Epithelial cell of proximal tubule (primary cell): ENCODE results near the gene GFM2. TPM values are rescaled to one million over a fixed set of nuclear protein-coding genes. Genes with fewer than 3 reads are reported as not detected.

Experiments used
- DNase-seq: peaks from one replicate; pipeline ENCODE4 v3.0.0-alpha.2; 2011; ENCODE audit warnings: low read depth
- H3K4me3 ChIP-seq: 2 replicates; pipeline ENCODE4 v1.5.1; 2011; ENCODE audit warnings: low read depth, mild to moderate bottlenecking, low read length
- CTCF ChIP-seq: conservative IDR thresholded peaks from 2 replicates; pipeline ENCODE4 v1.5.1; 2012; ENCODE audit warnings: low read depth, mild to moderate bottlenecking, low read length
- total RNA-seq: library from RNA; depleted of rRNA; stranded (reverse); fragments of >200 nt; gene quantifications from 2 replicates; pipeline ENCODE4 v1.2.3, GENCODE V29; 2015

Gene GFM2
- total RNA-seq, 1 donor from 2014 or later: 19.1 TPM

GRCh38 chr5:74722271-74722670 lies 44.6 kb downstream of the GFM2 start:
- no peak overlapping the region for H3K4me3 ChIP-seq
- no peak for DNase-seq
- no peak for TF ChIP-seq CTCF

- no peak overlapping the region for H3K4me3 ChIP-seq
- no peak for DNase-seq
- TF ChIP-seq CTCF: no peak
Measured at GRCh38 chr5:74717596-74717995, 49.3 kb downstream of the GFM2 start.

GRCh38 chr5:74693191-74693590 lies 73.7 kb downstream of the GFM2 start:
- no peak for TF ChIP-seq CTCF
- no peak overlapping the region for H3K4me3 ChIP-seq
- no peak for DNase-seq

- TF ChIP-seq CTCF: no peak
- H3K4me3 ChIP-seq: no peak overlapping the region
- DNase-seq: no peak
Measured at GRCh38 chr5:74686962-74687751, 79.8 kb downstream of the GFM2 start.

- no peak for DNase-seq
- H3K4me3 ChIP-seq: peak overlapping the region; percentile 98
- TF ChIP-seq CTCF: no peak
Measured at GRCh38 chr5:74685979-74686631, 80.8 kb downstream of the GFM2 start.

GRCh38 chr5:74684900-74685851 lies 81.7 kb downstream of the GFM2 start, which contains the start of gene HEXB:
HEXB (plus strand) TSS chr5:74685233; CDS start chr5:74685261, 28 bp downstream.
- no peak for DNase-seq

More at GRCh38 chr5:74684900-74685851, 81.7 kb downstream of the GFM2 start, which contains the start of gene HEXB:
- peak within 1 kb of the TSS; percentile 98 for H3K4me3 ChIP-seq
- peak; percentile 8 for TF ChIP-seq CTCF
